GM23338 (cell line): Measurements from ENCODE around the gene COX15.

Experiments used
- CTCF ChIP-seq, 2 experiments: fragments of 200-600 bp in 1 of 2; sonication (generic) in 1 of 2; conservative IDR thresholded peaks; 2 replicates each; pipeline versions ENCODE4 v1.5.1 to v1.6.1; 2016 to 2017; ENCODE audit warnings: antibody characterized with exemption in 2 of 2, low read depth in 2 of 2, mild to moderate bottlenecking in 2 of 2, moderate library complexity in 1 of 2
- EZH2 ChIP-seq: fragments of 200-600 bp; sonication (generic); IDR thresholded peaks from one replicate; pipeline ENCODE4 v1.8.0; 2017; ENCODE audit warnings: antibody characterized with exemption, mild to moderate bottlenecking, low read depth; ENCODE audit not compliant: unreplicated experiment
- NANOG ChIP-seq: IDR thresholded peaks from 2 replicates; pipeline ENCODE4 v1.6.1; 2016; ENCODE audit warnings: antibody characterized with exemption, borderline replicate concordance

DNA sequence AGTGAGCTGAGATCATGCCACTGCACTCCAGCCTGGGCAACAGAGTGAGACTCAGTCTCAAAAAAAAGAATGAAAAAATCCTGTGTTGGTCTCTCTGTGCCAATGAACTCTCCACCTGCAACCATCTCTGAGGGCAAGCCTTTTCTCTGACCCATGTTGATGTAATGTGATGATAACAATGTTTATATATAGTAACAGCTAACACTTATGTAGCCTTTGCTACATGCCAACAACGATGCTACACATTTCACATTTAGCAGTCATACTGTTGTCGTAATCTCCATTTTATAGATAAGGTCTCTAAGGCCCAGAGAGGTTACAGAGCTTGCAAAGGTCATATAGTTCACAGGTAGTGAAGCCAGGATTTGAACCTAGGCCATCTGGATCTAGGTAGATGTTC is 11.5 kb downstream of the COX15 start:
- no peak for TF ChIP-seq CTCF (conservative IDR thresholded peaks at IDR 0.05; ENCODE audit: low read depth in 2 of 2)
- TF ChIP-seq NANOG: no peak
- no peak for TF ChIP-seq EZH2
